Pericardium fibroblast (primary cell): ENCODE measurements around the gene CPEB4. TPM values are rescaled to one million over a fixed set of nuclear protein-coding genes. Genes with fewer than 3 reads are reported as not detected.

Experiments used
- total RNA-seq: library from RNA; depleted of rRNA; stranded (reverse); fragments of >200 nt; gene quantifications from 2 replicates; pipeline ENCODE4 v1.2.3, GENCODE V29; 2015

The CPEB4 gene
- 6.1 and 11.6 TPM in 2 replicates for total RNA-seq

GRCh38 chr5:173887610-173888472, at the start of gene CPEB4:
Gene CPEB4 (plus strand): TSS chr5:173888349. CDS start chr5:173889734, 1,385 bp downstream.

GRCh38 chr5:173988554-173989431, 100.6 kb downstream of the CPEB4 start, which contains the start of gene C5orf47:
Gene C5orf47 (plus strand): TSS chr5:173989170. CDS start chr5:173989264, 94 bp downstream.

Other genes with a start within 250 kb of the CPEB4 start
- not detected in 2 replicates for gene C5orf47, start 100.8 kb downstream of the CPEB4 start, total RNA-seq
- gene NSG2, start 157.4 kb downstream of the CPEB4 start, total RNA-seq = not detected in 2 replicates